ENCODE data around the gene DNPH1.
A peak's percentile ranks its signal among the peaks of the same experiment; 100 is the strongest.

DNPH1 gene, protein sequence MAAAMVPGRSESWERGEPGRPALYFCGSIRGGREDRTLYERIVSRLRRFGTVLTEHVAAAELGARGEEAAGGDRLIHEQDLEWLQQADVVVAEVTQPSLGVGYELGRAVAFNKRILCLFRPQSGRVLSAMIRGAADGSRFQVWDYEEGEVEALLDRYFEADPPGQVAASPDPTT

DNA sequence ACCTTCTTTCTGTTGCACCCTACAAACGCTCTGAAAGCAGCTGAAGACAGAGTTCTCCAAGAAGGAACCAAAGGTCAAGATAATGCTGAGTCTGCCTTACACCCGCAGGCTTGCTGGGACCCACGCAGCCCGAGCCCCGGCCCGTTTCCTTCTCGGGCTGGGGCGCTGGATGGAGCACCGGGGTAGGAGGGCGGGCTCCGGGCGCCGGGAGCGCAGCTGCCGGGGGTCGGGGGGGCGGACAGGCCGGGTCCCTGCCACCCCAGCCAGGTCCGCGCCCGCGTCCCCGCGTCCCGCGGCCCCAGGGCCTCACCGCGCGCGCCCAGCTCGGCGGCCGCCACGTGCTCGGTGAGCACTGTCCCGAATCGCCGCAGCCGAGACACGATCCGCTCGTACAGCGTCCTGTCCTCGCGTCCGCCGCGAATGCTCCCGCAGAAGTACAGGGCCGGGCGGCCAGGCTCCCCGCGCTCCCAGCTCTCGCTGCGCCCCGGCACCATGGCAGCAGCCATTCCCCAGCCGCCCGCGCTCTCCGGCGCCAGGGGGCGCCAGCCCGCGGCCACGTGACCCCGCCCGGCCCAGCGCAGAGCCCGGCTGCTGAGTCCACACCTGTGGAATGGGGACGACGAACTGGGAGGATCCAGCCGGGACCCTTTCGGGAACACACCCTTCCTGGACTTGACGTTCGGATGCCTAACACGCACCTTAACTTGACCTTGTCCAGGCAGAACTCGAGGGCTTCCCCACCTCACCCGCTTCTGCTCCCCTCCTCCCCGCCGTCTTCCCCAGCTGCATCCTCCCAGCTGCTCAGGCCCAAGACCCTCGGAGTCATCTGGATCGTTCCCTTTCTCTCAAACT lies at the start of gene DNPH1:
DNPH1 (minus strand) TSS at position 531 of the 852 bp plus-strand sequence; CDS start at position 506, 25 bp downstream.
- DNase-seq (ENCODE audit: low spot score), result no peak
- H3K27ac ChIP-seq, result peak within 1 kb of the TSS; percentile 47 to 72
- peak within 1 kb of the TSS; percentile 80 for H3K4me3 ChIP-seq
- TF ChIP-seq, protein P1, sequence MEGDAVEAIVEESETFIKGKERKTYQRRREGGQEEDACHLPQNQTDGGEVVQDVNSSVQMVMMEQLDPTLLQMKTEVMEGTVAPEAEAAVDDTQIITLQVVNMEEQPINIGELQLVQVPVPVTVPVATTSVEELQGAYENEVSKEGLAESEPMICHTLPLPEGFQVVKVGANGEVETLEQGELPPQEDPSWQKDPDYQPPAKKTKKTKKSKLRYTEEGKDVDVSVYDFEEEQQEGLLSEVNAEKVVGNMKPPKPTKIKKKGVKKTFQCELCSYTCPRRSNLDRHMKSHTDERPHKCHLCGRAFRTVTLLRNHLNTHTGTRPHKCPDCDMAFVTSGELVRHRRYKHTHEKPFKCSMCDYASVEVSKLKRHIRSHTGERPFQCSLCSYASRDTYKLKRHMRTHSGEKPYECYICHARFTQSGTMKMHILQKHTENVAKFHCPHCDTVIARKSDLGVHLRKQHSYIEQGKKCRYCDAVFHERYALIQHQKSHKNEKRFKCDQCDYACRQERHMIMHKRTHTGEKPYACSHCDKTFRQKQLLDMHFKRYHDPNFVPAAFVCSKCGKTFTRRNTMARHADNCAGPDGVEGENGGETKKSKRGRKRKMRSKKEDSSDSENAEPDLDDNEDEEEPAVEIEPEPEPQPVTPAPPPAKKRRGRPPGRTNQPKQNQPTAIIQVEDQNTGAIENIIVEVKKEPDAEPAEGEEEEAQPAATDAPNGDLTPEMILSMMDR (IDR thresholded peaks at IDR 0.05), result peak; percentile 84

DNA sequence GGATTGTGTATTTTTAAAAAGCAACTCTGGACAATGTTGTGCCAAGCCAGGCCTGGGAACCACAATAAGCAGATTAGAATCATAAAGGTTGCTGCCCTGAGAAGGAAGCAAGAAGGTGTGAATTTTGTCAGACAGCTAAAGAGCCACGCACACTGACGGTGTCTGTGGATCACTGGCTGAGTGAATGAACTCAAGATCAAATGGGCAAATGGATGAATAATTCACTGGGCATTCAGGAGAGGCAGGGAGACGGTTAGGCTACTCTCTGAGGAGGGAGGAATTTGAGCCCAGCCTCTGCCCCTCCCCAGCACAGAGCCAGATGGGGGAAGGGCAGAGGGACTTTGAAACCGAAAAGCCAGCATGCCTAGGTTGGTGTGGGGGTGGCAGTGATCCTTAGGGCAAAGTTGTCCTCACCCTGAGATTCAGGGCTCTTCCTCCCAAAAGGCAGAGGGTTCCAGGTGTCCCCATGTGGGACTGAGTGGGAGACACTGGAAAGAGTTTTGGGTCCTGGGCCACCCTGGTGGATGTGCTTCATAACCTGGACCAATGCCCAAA lies 49.3 kb upstream of the DNPH1 start:
- Histone ChIP-seq H3K27ac (no peak overlapping the region), H3K4me3 (no peak overlapping the region)
- no peak for DNase-seq (ENCODE audit: low spot score)
- TF ChIP-seq, protein P1 (IDR thresholded peaks at IDR 0.05), result no peak

DNA sequence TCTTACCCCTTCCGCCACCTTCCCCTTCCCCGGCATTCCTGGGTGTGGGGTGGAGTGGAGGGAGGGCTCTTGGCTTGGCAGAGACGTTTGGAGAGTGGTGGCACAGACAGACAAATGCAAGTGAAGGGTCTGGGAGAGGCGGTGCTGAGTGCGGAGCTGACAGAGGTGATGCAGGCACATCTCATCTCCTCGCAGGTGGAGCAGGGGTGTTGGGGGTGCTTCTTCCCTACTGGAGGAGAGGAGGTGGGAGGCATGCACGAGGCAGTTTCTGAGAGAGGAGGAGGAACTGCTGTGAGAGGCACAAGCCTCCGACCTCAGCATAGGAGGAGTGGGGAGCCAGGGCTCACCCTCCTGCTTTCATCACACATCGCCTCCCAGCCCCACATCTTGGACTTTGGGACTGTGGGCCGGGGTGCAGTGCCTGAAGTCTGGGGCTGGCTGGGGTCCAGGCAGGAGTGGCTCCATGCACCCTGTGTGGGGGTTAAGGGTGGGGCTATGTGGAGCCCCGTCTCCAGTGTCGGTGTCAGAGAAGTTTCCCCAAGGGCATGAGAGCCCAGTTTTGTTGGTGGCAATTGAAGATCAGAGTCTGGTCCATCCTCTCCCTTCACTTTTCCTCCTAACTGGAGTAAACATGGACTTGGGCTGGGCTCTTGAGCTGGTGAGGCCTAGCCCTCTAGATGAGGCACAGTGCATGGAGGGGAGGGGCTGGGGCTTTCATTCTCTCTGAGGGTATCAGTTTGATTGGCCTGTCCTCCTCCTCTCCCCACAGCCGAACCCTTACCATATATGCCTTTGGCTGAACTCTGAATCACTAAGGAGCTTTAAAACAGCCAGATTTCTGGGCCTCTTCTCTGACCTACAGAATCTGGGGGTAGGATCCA lies 48.6 kb upstream of the DNPH1 start:
- TF ChIP-seq, protein P1 (IDR thresholded peaks at IDR 0.05), result no peak
- Histone ChIP-seq H3K27ac (no peak overlapping the region), H3K4me3 (no peak overlapping the region)
- no peak for DNase-seq (ENCODE audit: low spot score)

DNA sequence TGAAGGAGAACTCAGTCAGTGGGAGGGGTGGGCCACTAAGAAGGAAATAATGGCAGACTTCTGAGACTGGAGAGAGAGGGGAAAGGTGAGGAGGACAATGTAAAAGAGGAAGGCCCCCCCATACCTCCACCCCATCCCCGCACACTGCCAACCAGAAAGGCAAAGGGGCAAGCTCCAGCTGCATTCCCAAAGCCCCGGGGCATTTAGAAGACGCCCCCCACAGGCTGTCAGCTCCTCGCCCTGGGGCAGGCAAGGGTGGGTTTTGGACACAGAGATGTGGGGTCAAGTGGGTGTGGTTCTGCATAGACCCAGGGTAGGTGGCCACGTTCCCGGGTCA lies 48.0 kb upstream of the DNPH1 start:
- Histone ChIP-seq H3K27ac (no peak overlapping the region), H3K4me3 (no peak overlapping the region)
- TF ChIP-seq, protein P1 (IDR thresholded peaks at IDR 0.05), result no peak
- no peak for DNase-seq (ENCODE audit: low spot score)

DNA sequence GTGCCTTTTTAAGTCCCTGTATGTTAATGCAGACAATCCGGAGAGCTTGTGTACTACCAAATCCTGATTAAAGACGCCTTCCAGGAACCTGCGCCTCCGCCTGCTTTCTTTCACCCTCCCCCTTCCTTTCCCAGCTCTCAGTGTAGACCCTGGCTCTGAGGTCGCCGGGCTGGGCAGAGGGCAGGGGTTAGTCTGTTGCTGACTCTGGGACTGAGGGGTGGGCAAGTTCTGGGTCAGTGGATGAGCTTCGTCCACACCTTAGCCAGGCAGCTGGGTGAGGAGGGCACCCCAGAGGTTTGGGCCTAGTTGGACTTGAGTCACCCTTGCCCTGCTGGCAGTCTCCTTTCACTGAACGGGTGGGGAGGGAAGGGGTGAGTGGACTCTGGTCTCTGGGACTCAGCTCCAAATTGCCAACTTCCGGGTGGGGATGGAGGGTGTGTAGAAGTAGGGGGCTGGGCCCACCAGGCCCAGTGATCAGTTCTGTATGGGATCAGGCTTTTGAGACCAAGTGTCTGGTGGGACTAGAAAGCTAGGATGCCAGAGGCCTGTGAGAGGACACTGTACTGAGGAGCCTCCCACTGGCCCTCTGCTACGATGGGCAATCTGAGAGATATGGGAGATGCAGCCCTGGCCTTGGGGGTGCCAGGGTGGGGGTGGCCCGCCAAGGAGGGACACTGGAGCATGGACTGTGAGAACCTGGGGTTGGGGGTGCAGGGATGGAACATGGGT lies 47.5 kb upstream of the DNPH1 start:
- peak overlapping the region; percentile 72 for H3K4me3 ChIP-seq
- H3K27ac ChIP-seq, result no peak overlapping the region
- TF ChIP-seq, protein P1 (IDR thresholded peaks at IDR 0.05), result no peak
- DNase-seq (ENCODE audit: low spot score), result no peak

DNA sequence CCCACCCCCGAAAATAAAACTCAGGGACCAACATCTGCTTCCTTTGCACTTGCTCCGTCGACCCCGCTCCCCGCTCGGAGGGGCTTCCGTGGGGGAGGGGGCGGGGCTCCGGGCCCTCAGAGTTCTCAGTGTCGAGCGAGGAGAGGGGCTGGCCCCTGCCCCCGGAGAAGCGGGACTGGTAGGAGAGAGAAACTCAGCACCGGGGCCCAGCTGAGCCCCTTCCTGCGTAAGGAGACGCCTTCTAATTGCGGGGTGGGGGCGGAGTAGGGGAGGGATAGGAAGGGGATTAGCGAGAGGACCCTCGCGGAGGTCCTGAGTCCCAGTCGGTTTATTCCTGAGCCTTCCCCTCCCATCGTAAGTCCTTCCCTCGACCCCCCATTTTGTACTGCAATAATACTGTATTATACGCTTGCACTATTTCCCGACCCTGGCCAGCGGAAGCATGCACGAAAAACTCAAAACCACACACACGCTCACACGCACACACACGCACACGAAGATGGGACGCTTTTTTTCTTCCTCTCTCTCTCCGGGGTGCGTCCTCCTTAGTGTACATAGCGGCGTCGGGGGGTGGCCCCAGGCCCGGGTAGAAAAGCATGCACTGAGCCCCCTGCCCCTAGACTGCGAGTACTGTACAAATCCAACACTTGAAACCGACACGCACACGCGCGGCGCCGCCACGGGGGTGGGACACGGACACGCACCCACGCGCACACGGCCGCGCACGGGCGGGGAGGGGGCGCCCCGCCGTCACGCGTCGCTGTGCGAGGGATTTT lies 46.7 kb upstream of the DNPH1 start:
- DNase-seq (ENCODE audit: low spot score), result no peak
- TF ChIP-seq, protein P1 (IDR thresholded peaks at IDR 0.05), result no peak
- H3K4me3 ChIP-seq, result peak overlapping the region; percentile 72
- H3K27ac ChIP-seq, result no peak overlapping the region
